DND-41 (cell line): Measurements from ENCODE around the gene FZD10.

ENCODE experiments used
- ATAC-seq: fragments of 200-7000 bp; cut with Tn5 transposase; 3 replicates; pipeline ENCODE4 v1.9.1; 2021; ENCODE audit warnings: low read depth; ENCODE audit not compliant: insufficient read depth
- DNase-seq: peaks from one replicate; pipeline ENCODE4 v3.0.0-alpha.2; 2020
- H2AFZ ChIP-seq: 2 replicates; pipeline ENCODE4 v1.6.0; 2012; ENCODE audit warnings: low read depth, low read length
- H3K27ac ChIP-seq: 2 replicates; pipeline ENCODE4 v1.5.1; 2012; ENCODE audit warnings: low read length, inconsistent platforms
- H3K27me3 ChIP-seq: fragments of 200-600 bp; sonication (generic); 2 replicates; pipeline ENCODE4 v1.6.0; 2012; ENCODE audit warnings: low read length, mild to moderate bottlenecking, inconsistent platforms; ENCODE audit not compliant: insufficient read depth, poor library complexity
- H3K36me3 ChIP-seq: 2 replicates; pipeline ENCODE4 v1.5.1; 2012; ENCODE audit warnings: low read length, inconsistent platforms; ENCODE audit not compliant: insufficient read depth
- H3K4me1 ChIP-seq: 2 replicates; pipeline ENCODE4 v1.5.1; 2012; ENCODE audit warnings: mild to moderate bottlenecking, low read length; ENCODE audit not compliant: insufficient read depth
- H3K4me2 ChIP-seq: 2 replicates; pipeline ENCODE4 v1.6.0; 2012; ENCODE audit warnings: mild to moderate bottlenecking, moderate library complexity, low read length, inconsistent platforms; ENCODE audit not compliant: insufficient read depth
- H3K4me3 ChIP-seq, 2 experiments: fragments of 200-600 bp in 1 of 2; shearing (Covaris generic) in 1 of 2; 2 replicates each; pipeline ENCODE4 v1.5.1; 2012 to 2016; ENCODE audit warnings: inconsistent platforms in 2 of 2, low read length in 2 of 2, mild to moderate bottlenecking in 2 of 2, low read depth in 1 of 2, moderate library complexity in 1 of 2
- H3K79me2 ChIP-seq: 2 replicates; pipeline ENCODE4 v1.6.0; 2012; ENCODE audit warnings: low read length, inconsistent platforms; ENCODE audit not compliant: insufficient read depth
- H3K9ac ChIP-seq: 2 replicates; pipeline ENCODE4 v1.6.0; 2012; ENCODE audit warnings: low read depth, mild to moderate bottlenecking, inconsistent platforms, low read length, moderate library complexity
- H3K9me3 ChIP-seq: 2 replicates; pipeline ENCODE4 v1.5.1; 2012; ENCODE audit warnings: low read length, moderate library complexity, mild to moderate bottlenecking, inconsistent platforms; ENCODE audit not compliant: insufficient read depth, severe bottlenecking
- H4K20me1 ChIP-seq: 2 replicates; pipeline ENCODE4 v1.6.0; 2012; ENCODE audit warnings: low read length; ENCODE audit not compliant: insufficient read depth
- CTCF ChIP-seq: IDR thresholded peaks from 2 replicates; pipeline ENCODE4 v1.5.1; 2012; ENCODE audit warnings: borderline replicate concordance, low read length, moderate library complexity, mild to moderate bottlenecking; ENCODE audit not compliant: poor library complexity, severe bottlenecking; ENCODE audit errors: extremely low read depth
- EZH2 ChIP-seq: IDR thresholded peaks from 3 replicates; pipeline ENCODE4 v1.6.1; 2012; ENCODE audit warnings: borderline replicate concordance, low read depth, mild to moderate bottlenecking, moderate library complexity, low read length, inconsistent platforms; ENCODE audit not compliant: severe bottlenecking

FZD10 gene

GRCh38 chr12:130116791-130117190 is 45.5 kb upstream of the FZD10 start:
- H3K9me3 ChIP-seq, result no peaks in the 10 kb centered on the region
- H3K4me1 ChIP-seq, result no peaks in the 10 kb centered on the region
- no peak overlapping the region for H3K9ac ChIP-seq
- no peak overlapping the region for H2AFZ ChIP-seq
- no peak overlapping the region for H3K4me3 ChIP-seq
- no peaks in the 10 kb centered on the region for H3K36me3 ChIP-seq
- H3K79me2 ChIP-seq, result no peaks in the 10 kb centered on the region
- no peak for TF ChIP-seq CTCF
- TF ChIP-seq EZH2, result no peak
- H3K4me2 ChIP-seq, result no peak overlapping the region
- ATAC-seq (no peak), DNase-seq (no peak)
- no peak overlapping the region for H3K27ac ChIP-seq
- 0 out of 2 replicates have a peak, but pooled peaks cover 9% of the 10 kb centered on the region for H4K20me1 ChIP-seq
- peaks cover 3% of the 10 kb centered on the region for H3K27me3 ChIP-seq

DNA sequence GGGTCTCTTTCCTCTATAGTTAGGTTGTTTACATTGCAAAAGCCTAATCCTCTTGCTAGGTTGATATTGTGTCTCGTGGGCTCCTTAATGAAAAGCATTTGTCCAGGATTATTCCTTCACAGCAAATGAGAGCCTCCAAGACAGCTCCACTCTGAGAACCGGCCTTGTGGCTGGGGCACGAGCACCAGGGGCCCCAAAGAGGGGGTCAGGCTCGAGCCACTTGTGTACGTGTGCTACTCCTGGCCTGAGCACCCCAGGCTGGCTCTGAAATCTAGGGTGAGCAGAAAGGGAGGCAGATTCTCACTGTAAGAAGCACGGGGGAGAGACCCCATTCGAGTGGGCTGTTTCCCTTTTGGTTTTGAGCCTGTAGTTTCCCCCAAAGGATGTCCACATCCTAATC is 45.0 kb upstream of the FZD10 start:
- H3K79me2 ChIP-seq, result no peaks in the 10 kb centered on the region
- no peaks in the 10 kb centered on the region for H3K4me1 ChIP-seq
- no peak overlapping the region for H3K9ac ChIP-seq
- ATAC-seq, result no peak
- TF ChIP-seq CTCF (no peak), EZH2 (no peak)
- H3K9me3 ChIP-seq, result no peaks in the 10 kb centered on the region
- no peak overlapping the region for H3K4me2 ChIP-seq
- no peaks in the 10 kb centered on the region for H3K36me3 ChIP-seq
- no peak overlapping the region for H3K4me3 ChIP-seq
- H2AFZ ChIP-seq, result no peak overlapping the region
- DNase-seq, result no peak
- H3K27me3 ChIP-seq, result peaks cover 5% of the 10 kb centered on the region
- H4K20me1 ChIP-seq, result 0 out of 2 replicates have a peak, but pooled peaks cover 9% of the 10 kb centered on the region
- H3K27ac ChIP-seq, result no peak overlapping the region

DNA sequence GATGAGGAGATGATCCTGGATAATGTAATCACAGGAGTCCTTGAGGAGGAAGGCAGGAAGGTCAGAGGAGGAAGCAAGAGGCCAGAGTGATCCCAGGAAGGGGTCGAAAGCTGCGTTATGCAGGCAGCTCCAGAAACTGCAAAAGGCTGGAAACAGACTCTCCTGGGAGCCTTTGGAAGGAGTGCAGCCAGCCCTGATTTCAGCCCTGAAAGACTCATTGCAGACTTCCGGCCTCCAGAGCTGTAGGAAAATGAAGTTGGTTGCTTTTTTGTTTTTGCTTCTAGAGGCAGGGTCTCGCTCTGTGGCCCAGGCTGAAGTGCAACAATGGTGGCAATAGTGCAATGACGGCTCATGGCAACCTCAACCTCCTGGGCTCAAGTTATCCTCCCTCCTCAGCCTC is 44.6 kb upstream of the FZD10 start:
- Histone ChIP-seq H4K20me1 (0 out of 2 replicates have a peak, but pooled peaks cover 9% of the 10 kb centered on the region), H3K36me3 (no peaks in the 10 kb centered on the region), H3K79me2 (no peaks in the 10 kb centered on the region), H3K9me3 (no peaks in the 10 kb centered on the region), H3K27me3 (peaks cover 5% of the 10 kb centered on the region), H3K9ac (no peak overlapping the region), H3K4me1 (no peaks in the 10 kb centered on the region), H3K4me2 (no peak overlapping the region), H2AFZ (no peak overlapping the region), H3K27ac (no peak overlapping the region), H3K4me3 (no peak overlapping the region)
- DNase-seq, result no peak
- ATAC-seq, result no peak
- no peak for TF ChIP-seq CTCF
- TF ChIP-seq EZH2, result no peak

DNA sequence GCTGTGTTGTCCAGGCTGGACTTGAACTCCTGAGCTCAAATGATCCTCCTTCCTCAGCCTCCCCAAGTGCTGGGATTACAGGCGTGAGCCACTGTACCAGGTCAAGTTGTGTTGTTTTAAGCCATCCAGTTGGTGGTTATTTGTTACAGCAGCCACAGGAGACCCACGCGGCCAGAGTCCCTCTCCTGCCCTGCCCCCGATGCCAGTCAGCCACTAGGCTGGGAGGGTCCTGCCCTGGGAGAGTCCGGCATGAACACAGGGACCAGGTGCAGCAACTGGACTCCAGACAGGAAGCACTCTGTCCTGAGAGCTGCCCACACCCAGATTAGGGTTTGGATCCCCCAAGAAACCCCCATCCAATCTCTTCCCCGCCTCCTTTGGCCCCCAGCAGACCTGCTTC is 44.1 kb upstream of the FZD10 start:
- Histone ChIP-seq H3K4me2 (no peak overlapping the region), H3K27me3 (peaks cover 7% of the 10 kb centered on the region), H2AFZ (no peak overlapping the region), H3K36me3 (no peaks in the 10 kb centered on the region), H4K20me1 (0 out of 2 replicates have a peak, but pooled peaks cover 9% of the 10 kb centered on the region), H3K79me2 (no peaks in the 10 kb centered on the region), H3K9me3 (no peaks in the 10 kb centered on the region), H3K9ac (no peak overlapping the region), H3K27ac (no peak overlapping the region), H3K4me3 (no peak overlapping the region), H3K4me1 (no peaks in the 10 kb centered on the region)
- TF ChIP-seq CTCF (no peak), EZH2 (no peak)
- no peak for ATAC-seq
- no peak for DNase-seq
